NCI-H2081 treated with DMSO at 0.1 percent for 48 hours (cell line): ENCODE data around the gene CDH4.

Experiments
- DNase-seq: peaks from one replicate; lab custom pipeline; 2025; lab: John Stamatoyannopoulos, UW

Gene CDH4

DNA sequence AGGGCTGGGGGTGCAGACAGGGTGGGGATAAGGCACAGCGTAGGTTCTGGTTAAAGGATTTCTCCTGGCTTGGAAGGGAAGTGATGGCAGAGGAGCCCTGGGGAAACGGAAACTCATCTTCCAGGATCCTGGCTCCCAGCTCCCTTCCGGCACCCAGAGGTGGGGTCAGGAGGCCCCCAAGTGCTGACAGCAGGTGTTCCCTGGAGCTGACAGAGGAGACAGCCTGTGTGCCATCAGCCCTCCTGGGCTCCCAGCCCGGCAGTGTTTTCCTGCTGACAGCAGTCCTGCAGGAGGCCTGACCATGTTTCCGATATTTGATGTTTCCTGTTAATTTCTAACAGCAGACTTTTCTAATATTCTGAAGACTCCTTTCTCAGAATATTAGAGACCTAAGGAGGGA lies 536.3 kb downstream of the CDH4 start:
- no peak for DNase-seq

DNA sequence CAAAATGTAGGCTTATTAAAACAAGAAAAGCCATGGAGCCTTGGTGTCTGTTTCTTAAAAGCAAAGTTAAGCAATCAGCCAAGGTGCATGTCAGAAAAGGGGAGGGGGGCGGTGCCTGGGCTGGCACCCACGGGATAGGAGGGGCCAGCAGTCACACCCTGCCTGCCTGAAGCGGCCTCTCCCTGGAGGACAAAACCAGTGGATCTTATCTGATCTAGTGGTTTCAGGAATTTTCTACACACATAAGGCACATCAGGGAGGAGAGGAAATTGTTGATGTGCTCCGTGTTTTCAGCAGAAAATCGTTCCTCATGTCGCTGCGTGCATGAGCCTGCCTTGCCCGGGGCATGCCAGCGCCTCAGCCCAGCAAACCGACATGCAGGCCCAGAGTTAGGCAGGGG lies 537.3 kb downstream of the CDH4 start:
- no peak for DNase-seq

DNA sequence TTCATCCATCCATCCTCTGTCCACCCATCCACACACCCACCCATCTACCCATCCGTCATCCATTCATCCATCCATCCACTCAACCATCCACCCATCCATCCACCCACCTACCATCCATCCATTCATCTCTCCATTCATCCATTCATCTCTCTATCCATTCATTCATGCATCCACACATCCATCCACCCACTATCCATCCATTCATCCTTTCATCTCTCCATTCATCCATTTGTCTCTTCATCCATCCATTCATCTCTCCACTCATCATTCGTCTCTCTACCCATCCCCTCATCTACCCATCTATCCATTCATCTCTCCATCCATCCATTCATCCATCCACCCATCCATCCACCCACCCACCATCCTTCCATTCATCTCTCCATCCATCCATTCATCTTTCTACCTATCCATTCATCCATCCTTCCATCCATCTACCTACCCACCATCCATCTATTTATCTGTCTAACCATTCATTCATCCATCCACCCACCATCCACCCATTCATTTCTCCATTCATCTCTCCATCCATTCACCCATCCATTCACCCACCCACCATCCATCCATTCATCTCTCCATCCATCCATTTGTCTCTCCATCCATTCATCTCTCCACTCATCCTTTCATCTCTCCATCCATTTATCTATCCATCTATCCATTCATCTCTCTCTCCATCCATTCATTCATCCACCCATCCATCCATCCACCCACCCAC lies 538.2 kb downstream of the CDH4 start:
- no peak for DNase-seq

DNA sequence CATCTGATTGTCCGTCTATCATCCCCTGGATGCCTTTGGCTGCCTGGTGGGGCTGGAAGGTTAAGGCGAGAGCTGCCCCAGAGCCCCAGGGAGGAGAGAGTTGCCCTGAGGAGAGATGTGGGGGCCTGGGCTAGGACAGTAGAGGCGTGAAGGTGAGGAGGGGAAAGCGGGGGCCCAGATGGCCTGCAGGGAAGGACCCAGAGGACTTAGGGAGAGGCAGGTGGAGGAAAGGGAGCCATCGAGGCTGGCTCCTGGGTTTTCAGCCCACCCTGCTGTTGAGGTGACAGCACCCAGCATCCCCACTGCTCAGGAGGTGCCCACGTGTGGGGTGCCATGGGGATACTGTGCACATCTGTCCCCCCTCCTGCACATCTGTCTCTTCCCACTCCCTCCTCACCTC lies 539.9 kb downstream of the CDH4 start:
- DNase-seq: no peak

DNA sequence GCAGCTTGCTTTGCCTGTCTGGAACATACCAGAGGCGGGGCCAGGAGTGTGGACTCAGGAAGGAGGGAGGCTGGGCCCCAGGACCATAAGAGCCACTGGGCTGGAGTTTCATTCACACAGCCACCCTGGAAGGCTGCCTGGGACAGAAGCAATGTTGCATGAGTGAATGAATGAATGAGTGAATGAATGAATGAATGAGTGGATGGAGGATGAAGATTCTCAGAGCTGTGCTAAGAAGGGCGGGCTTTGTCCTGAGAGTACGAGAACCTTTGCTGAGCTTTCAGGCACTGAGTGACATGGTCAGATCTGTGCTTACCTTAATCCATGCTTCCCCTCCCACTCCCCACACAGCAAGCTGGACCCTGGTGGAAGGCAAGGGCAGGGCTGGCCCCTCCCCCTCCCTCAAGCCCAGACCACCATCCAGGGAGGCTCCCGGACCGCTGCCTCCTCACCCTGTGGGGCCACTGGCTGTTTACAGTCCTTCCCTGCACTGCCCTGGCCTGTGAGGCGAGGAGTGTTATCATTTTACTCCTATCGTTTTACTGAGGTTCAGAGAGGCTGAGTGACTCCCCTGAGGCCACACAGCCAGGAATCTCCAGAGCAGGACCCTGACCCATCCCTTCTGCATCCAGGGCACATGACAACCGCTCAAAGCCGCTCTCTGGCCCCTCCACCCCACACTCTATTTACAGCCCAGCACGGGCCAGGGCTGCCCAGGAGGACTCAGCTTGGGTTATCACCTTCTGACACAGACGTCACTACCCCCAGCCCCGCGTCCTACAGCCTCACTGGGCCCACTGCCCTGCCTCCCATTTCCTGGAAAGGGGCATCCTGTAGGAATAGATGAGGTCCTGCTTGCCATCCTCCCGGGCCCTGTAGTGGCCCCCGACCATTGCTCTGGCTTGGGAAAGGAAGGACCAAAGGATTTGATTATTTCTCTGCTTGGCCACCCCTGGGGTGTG lies 543.9 kb downstream of the CDH4 start:
- no peak for DNase-seq

DNA sequence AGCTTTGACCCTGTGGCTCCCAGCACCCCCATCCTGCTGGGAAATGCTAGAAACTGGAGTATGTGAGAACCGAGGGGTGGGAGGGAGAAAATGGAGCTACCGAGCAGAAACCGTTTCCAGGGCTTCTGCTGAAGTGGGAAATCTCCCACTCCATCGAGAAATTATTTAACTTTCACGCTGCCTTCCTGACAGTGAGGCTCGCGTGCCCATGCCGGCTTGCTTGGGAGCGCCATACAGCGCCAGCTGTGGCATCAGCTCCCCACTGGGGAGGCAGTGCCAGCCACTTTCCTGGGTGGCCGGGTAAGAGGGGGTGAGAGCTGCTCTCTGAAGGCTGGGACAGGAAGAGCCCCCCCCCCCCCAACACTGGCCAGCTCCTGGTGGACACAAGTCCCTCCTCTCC lies 544.7 kb downstream of the CDH4 start:
- DNase-seq: no peak

DNA sequence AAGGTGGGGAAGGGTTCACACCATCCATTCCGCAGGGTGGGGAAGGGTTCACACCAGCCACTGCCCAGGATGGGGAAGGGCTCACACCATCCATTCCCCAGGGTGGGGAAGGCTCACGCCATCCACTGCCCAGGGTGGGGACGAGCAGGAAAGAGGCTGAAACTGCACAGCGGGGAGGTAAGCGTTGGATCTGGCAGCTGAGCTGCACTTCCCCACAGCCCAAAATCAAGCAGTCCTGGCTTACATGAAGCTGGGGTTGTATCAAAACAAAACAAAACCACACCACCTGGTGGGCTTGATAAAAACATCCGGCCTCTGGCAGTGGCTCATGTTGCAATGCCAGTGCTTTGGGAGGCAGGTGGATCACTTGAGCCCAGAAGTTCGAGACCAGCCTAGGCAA lies 545.1 kb downstream of the CDH4 start:
- no peak for DNase-seq

DNA sequence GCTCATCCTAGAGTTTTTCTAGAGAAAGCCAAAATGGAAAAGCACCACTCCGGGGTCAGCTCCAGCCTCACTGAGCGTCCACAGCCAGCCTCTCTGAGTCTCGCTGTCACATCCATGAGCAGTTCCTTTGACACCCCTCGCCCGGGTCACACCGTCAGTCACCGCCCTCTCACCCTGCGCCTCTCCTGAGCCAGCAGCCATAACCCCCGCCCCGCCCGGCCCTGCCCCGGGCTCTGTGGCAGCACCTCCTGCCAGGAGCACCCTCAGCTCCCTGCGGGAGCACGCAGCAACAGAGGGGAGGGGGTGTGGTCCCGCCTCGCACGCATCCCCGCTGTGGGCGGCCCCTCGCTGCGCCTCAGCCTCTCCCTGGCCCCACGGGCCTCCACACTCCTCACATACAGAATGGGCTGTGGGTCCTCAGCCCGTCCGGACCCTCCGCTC lies 545.9 kb downstream of the CDH4 start:
- DNase-seq: no peak

DNA sequence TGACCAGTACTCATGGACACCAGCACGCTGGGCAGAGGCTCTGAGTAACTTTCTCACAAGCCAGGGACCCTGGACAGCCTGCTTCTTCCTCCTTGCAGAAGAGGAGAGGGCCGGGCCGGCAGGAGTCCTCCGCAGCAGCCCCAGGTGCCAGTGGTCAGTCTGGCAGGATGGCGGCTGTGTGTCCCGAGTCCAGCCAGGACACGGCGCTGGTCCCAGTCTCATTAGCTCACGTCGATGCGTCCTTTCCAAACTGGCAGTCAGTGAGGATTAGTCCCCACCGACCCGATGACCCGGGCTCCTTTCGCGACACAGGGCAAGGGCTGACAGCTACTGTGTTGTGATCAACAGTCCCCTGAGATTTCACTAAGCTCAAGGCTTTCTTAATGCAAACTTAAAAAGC lies 546.6 kb downstream of the CDH4 start:
- no peak for DNase-seq

DNA sequence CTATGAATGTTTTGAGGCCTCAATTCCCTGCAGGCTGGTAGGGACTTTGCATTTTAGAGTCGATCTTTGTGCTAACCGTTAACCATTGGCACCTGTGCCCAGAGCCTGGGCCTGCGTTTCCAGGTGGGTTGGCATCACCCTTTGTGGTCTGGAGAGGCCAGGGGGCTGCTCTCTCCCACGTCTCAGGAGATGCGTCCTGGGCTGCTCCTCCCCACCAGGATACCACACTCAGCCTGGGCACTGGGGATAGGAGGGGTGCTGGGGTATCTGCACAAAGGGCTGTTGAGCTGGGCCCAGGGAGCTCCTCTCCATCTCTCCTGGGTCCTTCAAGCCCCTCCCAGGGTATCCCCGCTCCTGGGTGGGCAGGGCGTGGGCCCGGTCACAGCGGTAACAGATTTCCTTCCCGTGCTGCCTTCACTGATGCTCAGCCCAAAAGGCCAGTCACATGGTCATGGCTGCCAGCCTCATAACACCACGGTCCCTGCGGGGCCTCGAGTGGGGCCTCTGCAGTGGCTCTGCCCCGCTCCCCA lies 547.4 kb downstream of the CDH4 start:
- no peak for DNase-seq

DNA sequence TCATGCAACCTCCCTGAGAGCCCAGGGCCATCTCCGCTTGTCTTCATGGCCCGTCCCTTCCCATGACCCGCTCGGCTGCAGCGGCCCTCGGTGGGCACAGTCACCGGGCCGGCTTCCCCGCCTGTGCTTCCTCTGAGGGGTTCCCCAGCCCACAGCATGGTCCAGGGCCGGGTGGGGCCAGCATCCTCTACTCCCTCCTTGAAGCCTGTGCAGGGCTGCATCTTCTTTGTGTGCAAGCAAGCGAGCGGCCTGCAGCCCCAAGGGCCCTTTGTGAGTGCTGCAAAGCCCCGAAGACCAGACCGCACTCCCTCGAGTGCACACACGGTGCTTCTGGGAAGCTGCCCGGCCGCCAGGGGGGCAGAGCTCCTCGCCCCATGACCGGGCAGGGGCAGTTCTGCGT lies 547.9 kb downstream of the CDH4 start:
- no peak for DNase-seq

DNA sequence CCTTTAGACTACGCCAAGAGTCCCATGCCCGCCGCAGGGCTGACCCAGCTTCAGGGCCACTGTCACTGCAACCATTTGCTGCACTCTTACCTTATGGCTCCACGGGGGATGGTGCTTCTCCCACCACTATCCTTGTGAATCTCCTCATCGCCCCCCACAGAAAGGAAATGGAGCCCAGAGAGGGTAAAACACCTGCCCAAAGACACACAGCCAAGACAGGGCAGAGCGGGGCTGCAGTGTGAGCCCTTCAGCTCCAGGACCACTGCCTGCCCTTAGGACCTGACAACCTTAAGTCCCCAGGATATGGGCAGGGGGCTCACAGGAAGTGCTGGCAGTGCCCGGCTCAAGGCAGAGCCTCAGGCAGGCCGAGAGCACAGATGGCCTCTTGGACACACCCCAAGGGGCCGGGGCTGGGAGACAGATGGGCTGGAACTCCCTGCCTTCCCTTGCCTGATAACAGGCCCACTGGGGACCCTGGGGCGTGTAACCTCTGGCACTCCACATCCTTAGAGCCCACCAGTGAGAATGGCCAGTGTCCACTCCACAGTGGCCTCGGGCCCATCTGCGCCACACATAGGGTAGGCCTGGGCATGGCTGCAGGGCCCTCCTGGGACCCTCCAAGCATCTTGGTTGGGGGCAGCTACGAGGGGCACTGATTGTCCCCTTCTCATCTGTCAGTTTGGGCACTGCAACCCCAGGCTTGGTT lies 548.5 kb downstream of the CDH4 start:
- no peak for DNase-seq

DNA sequence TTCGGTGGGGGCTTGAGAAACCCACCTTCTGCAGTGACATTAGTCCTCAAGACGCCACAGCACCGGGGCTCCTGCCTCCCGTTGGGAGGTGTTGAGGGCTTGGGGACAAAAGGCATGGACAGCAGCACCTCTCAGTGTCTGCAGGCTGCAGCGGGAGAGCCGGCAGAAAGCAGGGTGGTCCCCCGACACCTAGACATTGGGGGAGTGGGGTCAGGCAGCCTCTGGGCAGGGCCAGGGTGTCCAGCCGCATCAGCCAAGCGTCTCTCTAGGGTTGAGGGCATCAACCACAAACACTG lies 549.0 kb downstream of the CDH4 start:
- DNase-seq: no peak

DNA sequence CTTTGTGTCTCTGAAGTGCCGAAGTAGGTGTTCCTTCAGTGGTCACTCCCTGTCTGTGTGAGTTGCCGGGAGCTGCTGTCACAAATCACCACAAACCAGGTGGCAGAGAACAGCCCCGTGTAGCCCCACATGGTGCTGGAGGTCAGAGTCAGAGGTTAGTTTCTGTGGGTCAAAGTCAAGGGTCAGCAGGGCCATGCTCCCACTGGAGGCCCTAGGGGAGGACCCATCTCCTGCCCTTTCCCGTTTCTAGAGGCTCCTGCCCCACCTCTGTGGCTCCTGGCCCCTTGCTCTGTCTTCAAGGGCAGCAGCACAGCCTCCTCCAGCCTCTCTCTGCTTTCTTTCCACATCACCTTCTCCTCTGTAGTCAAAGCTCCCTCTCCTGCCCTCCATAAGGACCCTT lies 549.4 kb downstream of the CDH4 start:
- DNase-seq: no peak

DNA sequence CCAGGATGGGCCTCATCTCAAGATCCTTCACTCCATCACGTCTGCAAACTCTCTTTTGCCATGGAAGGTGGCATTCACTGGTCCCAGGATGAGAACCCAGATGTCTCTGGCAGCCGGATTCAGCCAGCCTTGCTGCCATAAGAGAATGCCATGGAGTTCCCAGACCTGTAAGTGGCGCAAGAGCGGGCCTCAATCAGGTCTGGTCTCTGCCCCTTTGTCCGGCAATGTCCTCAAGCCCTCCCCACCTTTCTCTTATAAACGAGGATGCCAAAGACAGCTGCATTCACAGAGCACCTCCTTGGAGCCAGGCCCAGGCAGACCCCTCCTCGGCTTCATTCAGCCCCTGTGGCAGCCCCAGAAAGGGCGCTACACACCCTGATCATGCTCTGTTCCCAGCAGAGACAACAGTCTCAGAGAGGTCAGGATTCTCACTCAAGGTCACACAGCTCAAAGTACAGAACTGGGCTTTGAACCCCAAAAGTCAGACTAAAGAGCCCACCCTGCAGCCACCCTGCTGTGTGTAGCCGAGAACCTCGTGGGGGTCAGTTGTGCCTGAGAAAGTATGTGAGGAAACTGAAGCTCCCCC lies 549.9 kb downstream of the CDH4 start:
- no peak for DNase-seq

DNA sequence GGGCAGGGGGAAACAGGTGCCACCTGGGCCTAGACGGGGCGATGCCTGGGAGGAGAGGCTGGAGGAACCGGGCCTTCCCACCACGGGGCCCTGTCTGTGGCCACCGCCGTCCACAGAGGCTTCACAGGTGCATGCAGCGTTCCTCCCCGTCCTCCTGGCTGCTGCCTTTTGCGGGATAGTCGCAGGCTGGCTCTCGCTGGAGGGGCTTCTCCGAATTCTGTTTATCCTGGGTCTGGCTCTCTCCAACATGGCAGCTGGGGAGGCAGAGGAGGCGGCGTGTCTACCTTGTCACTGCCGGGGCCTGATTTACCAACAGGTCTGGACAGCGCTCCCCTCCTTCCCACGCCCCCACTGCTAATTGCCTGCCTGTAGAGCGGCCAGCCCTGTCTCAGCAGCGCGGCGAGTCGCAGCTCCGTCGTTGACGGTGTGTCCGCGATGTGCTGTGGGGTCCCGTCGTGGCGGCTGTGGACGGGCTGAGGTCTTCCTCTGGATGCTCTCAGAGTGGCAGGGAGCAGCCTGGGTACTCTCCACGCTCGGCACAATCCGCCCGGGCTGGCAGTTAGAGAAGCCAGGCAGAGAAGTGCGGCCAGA lies 550.8 kb downstream of the CDH4 start:
- DNase-seq: no peak

DNA sequence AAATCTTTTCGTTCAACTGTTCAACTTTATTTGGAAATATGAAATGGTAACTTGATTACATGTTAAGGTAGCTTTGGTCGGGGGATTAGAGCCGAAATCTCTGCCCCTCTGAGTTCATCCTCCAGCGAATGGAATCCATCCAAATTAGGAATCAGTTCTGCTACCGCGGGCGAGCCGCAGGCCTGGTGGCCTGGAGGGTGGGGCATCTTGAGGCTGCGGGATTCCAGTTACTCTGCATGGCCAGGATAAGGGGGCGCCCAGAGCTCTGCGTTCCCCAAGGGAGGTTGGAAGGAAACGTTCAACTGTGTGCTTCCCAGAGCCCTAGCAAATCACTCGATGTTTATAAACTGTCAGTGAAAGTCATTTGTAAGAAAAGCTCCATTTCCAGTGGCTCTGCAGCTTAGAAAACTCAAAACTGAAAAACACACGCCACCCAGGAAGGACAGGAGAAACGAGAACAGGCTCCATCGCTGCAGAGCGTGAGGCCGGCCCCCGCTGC lies 551.4 kb downstream of the CDH4 start:
- DNase-seq: no peak

DNA sequence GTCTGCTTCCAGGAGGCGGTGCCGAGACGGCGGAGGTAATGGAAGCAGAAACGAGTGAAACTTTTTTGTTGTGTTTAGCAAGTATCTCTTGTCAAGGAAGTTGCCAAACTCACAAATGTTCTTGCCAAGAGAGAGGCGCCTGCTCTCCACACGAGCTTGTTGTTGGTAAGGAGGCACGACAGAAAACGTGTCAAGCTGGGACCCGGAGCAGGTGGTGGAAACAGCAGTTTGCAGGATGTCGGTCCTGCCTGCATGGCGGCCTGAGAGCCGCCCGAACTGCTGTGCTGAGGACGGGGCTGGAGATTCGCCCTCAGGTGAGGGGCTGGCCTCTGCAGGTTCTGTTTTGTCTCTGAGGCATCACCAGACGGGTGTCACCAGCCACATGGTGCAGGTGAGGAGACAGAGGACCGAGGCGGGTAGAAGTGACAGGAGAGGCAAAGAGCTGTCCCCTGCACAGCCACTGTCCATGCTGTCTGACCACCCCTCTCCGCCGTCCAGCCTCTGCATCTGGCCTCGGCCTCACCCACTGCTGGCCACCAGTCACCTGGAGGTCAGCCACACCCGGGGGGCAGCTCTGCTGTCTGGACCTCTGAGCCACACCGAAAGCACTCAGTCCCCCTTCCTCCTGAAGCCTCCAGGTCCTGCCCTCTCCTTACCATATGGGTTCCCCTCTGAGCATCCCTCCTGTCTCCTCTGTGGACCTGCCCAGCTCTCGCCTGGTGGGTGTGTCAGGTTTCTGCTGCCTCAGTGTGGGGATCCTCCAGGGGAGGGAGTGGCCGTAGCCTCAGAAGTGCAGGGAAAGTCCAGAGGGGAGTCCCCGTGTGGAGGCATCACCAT lies 552.1 kb downstream of the CDH4 start:
- no peak for DNase-seq

DNA sequence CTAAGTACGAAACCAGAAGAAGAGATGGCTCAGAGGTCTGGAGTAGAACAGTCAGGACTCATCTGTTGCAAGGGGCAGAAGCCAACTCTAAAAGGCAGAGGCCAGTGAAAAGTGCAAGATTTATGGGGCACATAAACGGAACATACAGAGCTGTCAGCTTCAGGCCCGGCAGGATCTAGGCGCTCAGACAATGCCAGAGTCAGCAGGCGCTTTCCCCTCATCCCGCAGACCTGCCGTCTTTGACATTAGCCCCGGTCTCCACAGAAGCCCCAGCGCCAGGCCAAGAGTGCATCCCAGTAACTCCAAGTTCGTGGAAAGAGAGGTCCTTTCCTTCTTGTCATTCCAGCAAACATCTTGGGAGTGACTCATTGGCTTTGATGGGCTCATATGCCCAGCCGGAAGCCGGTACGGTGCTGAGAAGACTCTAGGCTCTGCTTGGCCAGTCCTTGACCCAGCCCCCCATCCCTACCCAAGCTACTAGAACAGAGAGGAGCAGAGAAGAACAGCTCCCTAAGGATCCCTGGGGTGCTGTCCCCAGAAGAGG lies 552.8 kb downstream of the CDH4 start:
- no peak for DNase-seq

DNA sequence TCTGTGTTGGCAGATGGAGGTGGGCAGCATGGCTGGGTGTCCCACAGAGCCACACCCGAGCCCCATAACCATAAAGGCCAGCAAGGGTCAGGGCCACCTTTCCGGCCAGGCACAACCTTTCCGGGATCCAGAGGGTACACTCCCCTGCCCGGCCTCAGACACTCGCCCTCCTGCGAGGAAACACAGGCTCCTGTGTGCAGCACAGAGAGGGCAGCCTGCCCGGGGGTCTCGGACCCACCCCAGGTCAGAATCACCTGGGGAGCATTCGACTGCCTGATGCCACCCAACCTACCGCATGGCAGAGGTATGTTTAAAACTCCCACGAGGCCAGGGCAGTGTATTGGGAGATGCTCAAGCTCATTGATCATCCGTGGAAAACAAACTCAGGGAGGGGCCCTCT lies 553.3 kb downstream of the CDH4 start:
- no peak for DNase-seq

DNA sequence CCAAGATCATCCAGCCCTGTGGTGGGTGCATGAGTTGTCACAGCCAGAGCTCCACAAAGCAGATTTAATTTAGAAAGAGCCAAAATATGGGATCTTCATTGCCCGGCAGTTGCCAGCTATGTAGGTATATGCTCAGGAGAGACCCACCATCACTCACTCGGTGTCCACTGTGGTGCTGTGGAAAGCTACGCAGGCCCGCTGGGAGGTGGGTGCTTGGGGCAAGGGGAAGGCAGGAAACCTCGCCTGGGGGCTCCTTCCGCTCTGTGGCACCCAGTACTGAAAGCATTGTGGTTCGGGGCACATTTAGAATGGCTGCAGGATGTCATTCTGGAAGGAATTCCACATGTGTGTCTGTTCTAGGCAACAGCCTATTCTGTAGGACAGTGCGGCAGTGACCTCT lies 553.7 kb downstream of the CDH4 start:
- DNase-seq: no peak
